HPDE6-E6E7 (cell line): ENCODE measurements around the gene P2RY12.
A peak's percentile ranks its signal among the peaks of the same experiment; 100 is the strongest.

Source experiments
- DNase-seq: peaks from one replicate; pipeline ENCODE4 v3.0.0; 2011; ENCODE audit warnings: missing footprints; ENCODE audit errors: extremely low spot score

P2RY12 gene

DNA sequence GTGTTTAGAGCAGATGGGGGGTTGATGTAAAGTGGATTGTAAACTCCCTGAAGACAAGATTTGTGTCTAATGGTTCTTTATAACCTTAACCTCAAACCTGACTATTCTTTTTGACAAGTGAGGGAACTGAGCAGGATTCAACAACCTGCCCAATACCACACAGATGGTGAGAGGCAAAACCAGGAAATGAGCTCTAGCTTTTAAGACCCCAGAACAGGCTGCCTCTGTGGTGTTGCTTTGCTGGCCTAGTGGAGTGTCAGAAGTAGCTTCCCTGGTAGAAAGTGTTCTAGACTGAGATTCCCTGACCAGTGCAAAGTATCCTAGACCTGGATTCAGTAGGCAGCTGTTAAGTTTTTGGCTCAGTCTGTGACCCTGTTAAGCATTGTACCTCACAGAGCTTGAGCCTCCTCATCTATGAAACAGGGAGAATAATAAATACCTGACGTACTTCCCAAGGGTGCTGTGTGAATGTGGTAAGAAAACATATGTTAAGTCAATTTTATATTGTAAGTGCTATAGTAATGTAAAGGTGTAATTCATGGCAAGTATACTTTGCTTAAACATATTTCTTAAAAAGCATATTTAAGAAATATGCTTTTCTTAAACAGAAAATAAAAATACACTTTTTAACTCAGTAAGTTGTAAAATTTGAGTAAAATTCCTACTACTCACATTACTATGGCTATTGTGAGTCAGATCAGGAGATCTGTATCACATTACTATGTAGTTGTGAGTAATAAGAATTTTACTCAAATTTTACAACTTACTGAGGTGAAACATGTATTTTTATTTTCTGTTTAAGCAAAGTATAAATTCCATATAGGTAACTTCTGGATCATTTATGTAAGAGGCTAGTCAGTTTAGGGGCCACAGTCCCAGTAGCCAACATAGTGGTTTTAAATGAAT is 76.7 kb downstream of the P2RY12 start:
- no peak for DNase-seq

DNA sequence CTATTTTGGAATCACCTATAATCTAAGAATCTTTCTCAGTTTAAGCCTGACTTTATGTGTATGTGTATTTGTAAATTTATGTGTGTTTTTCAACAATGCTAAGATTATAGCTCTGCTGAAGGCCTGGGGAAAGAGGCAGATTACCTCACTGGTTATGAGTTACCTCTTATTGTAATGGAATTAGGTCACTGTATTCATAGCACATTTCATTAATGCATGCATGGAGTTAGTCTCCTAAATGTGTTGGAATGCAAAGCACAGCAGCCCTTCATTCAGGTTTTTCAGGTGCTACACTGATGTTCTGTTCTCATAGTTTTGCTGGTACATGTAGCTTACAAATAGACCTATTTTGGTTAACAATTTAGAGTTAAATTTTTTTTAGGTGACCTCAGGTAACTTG is 77.4 kb downstream of the P2RY12 start:
- DNase-seq = no peak

DNA sequence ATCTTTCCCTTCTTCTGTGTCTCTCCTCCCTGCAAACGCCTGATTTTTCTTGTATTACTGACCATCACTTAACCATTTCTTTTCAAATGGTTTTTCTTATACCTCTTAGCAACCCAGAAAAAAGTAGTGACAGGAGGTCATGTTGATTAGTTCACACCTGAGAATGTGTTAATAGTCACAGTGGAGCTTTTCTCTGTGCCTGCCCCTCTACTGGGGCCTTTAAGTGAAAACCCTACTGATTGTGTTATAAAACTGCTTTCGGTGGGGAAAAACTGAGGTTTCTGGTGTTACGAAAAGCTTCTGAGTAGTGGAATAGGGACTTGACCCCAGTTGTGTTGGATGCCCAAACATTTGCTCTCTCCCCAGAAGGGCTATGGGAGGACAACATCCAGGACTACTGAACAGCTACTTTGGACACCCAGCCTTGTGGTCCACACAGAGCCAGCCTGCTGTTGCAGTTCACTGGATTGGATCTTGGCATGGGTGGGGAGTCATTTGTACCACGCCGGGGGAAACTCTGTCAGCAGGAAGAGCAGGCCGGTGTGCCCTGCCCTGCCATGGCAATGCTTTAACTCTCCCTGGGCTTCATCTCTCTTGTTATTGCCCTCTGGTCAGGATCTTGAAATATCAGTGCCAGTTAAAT is 78.3 kb downstream of the P2RY12 start:
- DNase-seq = no peak

DNA sequence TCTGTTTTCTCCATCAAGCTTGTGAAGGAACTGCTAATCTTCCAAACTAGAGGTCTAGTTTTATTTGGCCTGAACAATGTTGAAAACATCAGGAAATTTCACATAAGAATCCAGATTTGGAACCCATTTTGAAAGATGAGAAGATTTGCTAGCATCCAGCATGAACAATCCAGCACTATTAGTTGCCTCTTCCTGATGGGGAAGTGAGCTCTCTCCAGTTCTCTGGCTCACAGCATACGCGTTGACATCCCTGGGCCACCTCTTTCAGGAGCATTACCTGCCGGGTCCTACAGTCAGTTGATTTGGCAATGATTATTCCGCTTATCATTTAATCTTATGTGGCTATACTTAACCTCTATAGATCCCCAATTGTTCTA is 78.8 kb downstream of the P2RY12 start:
- no peak for DNase-seq

DNA sequence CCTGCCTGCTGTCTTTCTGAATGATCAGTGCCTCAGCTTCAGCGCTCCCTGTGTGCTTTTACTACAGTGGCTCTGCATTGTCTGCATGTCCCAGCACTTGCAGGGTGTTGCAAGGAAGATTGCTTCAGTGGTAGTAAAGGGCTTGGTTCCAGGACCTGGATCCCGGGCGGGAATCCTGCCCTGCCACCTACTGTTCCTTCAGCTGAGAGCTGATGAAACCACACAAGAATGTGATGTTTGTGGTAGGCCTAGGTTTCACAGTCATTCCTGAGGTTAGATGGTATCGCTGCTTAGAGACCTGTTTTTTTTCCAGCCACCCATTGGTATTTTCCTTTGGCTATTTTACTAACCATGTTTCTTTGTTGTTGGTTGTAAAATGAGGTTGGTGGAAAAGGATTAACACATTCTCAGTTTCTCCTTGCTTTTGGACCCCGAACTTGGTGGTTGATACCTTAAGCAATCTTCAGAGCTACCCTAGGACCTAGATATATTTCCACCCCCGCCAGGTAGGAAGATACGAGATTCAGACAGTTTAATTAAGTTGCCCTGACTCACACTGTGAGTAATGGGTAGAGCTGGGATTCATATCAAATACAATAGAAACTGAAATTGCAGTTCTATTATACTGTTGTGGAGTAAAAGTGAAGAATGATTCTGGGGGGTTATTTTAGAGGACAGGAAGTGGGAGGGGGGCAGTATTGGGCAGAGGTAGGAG is 79.3 kb downstream of the P2RY12 start:
- peak; percentile 87 for DNase-seq

DNA sequence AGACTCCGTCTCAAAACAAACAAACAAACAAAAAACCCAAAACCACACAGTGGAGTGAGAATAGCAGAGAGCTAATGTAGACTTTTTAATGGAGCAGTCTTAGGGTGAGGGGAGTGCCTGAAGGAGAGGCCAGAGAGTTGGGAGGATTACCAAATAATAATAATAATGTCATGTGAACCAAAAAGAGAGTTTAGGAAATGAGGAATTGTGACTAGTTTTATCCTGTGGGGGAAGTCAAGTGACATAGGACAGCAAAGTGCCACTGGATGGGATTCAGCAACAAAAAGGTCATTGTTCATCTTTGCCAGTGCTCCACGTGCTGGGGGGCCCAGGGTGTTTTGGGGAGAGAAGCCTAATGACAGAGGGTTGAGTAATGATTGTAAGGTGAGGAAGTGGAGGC is 80.8 kb downstream of the P2RY12 start:
- DNase-seq = no peak

DNA sequence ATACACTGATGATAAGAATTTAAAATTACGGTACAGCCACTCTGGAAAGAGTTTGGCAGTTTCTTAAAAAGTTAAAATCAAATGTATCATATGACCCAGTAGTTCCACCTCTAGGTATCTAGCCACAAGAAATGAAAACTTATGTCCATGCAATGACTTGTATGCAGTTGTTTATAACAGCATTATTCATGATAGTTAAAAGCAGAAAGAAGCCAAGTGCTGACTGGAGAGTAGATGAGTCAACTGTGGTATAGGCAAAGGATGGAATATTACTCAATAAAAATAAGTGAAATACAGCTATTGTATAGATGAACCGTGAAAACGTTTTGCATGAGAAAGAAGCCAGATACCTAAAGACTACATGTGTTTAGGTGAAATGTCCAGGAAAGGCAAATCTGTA is 82.8 kb downstream of the P2RY12 start:
- DNase-seq = no peak

DNA sequence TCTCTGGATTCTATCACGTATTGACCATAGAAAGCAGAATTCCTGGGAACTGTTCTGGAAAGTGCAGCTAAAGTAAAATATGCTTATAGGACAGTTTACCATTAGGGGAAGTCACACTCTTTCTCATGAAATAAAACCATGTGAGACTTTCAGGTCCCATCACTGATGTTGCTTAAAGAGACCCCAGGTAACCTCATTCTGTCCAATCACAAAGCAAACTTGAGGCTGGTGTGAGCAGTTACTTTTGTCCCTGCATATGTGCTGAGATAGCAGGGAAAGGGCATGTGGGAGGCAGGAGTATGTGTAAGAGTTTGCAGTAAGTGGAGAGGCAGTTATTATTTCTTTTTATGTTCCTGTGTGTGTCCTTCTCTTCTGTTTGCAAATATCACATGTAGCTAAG is 84.0 kb downstream of the P2RY12 start:
- no peak for DNase-seq

DNA sequence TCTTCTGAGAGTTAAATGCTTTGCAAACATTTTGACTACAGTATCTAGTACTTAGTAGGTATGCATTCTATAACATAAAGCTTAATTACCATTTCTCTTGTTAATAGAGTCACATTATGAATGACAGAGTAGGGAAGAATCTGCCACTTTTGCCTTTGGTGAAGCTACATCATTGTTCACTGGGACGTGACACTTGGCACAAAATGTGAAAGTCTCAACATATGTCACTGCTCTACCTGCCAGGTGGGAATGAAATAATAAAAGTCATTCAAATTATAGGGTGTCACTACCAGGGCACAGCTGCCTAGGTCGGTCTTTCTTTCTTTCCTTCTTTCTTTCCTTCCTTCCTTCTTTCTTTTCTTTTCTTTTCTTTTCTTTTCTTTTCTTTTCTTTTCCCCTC is 85.5 kb downstream of the P2RY12 start:
- no peak for DNase-seq

DNA sequence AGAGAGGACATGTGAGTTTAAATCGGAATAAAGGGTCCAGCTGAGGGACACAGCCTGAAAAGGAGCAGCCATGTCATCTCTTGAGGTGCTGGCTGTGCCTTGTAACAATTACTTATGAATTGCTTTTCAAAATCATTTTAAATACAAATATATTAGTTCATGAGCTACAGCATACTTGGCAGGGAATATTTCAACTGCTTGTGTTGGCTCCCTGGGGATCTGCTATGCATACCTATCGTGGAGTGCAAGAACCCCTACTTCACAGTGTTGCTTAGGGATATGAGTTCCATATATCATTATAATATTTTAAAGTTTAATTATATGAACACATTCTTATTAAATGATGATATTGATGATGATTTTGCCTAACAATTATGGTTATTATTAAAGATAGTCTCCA is 87.1 kb downstream of the P2RY12 start:
- DNase-seq = no peak

DNA sequence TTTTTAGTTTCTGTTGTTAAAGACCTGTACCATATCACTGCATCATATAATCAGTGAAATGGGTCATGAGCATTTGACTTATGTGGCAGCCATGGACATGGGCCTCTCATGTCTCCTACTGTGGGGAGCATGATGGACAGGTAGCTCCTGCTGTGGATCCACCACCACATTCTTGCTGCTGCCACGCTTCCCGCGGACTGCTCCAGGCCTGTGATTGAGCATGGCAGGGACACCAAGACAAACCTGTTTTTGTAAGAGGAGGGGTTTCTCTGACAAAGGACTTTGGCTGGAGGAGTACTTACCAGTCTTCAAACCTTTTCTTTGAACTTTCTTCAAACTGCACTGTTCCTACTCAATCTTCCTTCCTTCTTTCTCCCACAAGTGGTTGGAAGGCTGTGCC is 88.3 kb downstream of the P2RY12 start:
- DNase-seq = no peak

DNA sequence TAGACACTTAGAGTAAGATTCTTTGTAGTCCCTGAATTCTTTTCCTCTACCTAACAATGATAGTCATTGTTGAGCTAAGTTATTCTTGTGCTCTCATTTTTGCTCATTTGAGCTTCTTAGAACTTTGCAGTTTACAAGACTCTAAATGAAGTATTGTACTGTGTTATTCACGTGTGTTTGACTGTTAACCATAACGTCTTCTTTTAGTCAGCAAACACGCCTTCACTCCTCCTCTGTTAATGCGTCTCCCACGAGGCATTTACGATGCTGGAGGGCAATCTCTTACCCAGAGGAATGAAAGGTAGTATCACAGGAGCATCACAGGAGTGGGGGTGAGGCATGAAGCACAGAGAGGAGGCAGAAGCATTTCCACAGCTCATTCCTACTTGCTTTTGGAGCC is 91.4 kb downstream of the P2RY12 start:
- no peak for DNase-seq

DNA sequence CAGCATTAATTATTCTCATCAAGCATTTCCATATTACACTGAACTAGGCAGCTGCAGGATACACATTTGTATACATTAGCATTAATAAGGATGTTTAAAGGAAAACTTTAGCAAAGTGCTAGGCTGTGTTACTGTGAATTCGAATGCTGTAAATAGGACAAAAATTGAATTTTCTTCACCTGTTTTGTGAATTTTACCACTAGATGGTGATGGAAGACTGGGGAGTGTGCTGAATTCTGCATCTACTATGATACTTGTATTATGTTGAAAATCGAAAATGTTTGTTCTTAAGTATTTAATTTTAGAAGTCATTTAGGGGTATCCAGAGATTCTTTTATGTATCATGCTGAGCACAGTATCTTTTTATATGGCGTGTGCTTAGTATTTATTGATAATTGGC is 93.9 kb downstream of the P2RY12 start:
- no peak for DNase-seq

DNA sequence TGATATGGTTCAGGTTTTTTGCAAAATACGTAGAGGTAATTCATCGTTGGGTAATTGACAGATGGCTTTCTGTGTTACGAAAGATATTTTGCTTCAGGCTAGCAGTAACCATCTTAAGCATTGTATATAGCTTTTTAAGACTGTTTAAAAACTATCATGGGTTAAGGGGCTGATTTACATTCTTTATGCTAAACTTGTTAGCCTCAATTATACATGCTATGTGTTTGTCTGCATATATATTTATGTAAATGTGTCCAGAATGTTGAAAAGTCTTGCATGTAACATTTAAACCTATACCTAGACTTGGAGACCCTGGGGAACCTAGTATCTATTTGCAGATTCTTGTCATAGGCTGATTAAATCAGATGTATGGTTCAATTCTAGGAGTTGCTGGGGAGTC is 95.1 kb downstream of the P2RY12 start:
- DNase-seq = no peak
